Hepatocyte (in vitro differentiated cells): ENCODE results near the gene PYDC2. TPM values are rescaled to one million over a fixed set of nuclear protein-coding genes. Genes with fewer than 3 reads are reported as not detected.

Source experiments
- DNase-seq: peaks from one replicate; pipeline ENCODE4 v3.0.0-alpha.2; 2016; ENCODE audit warnings: low spot score
- H2AFZ ChIP-seq: fragments of 200-600 bp; sonication (generic); 2 replicates; pipeline ENCODE4 v1.6.0; 2016; ENCODE audit warnings: antibody characterized with exemption, mild to moderate bottlenecking
- H3K27ac ChIP-seq: fragments of 200-600 bp; sonication (generic); 2 replicates; pipeline ENCODE4 v1.5.1; 2016; ENCODE audit warnings: mild to moderate bottlenecking
- H3K27me3 ChIP-seq: fragments of 200-600 bp; sonication (generic); 2 replicates; pipeline ENCODE4 v1.6.1; 2016
- H3K36me3 ChIP-seq: fragments of 200-600 bp; sonication (generic); replicated peaks from 2 replicates; pipeline ENCODE4 v1.5.1; 2016; ENCODE audit warnings: low read depth; ENCODE audit not compliant: insufficient read depth
- H3K4me1 ChIP-seq: fragments of 200-600 bp; sonication (generic); 2 replicates; pipeline ENCODE4 v1.5.1; 2016; ENCODE audit warnings: mild to moderate bottlenecking, moderate library complexity; ENCODE audit not compliant: insufficient read depth
- H3K4me2 ChIP-seq: fragments of 200-600 bp; sonication (generic); 2 replicates; pipeline ENCODE4 v1.6.0; 2016
- H3K4me3 ChIP-seq: fragments of 200-600 bp; sonication (generic); 2 replicates; pipeline ENCODE4 v1.5.1; 2016; ENCODE audit warnings: mild to moderate bottlenecking
- H3K79me2 ChIP-seq: fragments of 200-600 bp; sonication (generic); 2 replicates; pipeline ENCODE4 v1.6.0; 2017; ENCODE audit warnings: mild to moderate bottlenecking
- H3K9me2 ChIP-seq: fragments of 200-600 bp; sonication (generic); replicated peaks from 2 replicates; pipeline ENCODE4 v1.6.0; 2017; ENCODE audit warnings: mild to moderate bottlenecking; ENCODE audit not compliant: insufficient read depth
- H3K9me3 ChIP-seq: fragments of 200-600 bp; sonication (generic); 2 replicates; pipeline ENCODE4 v1.5.1; 2016; ENCODE audit warnings: low read depth, mild to moderate bottlenecking
- H4K20me1 ChIP-seq: fragments of 200-600 bp; sonication (generic); 2 replicates; pipeline ENCODE4 v1.6.0; 2016; ENCODE audit warnings: mild to moderate bottlenecking; ENCODE audit not compliant: insufficient read depth, poor library complexity, severe bottlenecking
- EZH2 ChIP-seq: fragments of 200-600 bp; sonication (generic); IDR thresholded peaks from 2 replicates; pipeline ENCODE4 v1.6.1; 2016; ENCODE audit warnings: antibody characterized with exemption, mild to moderate bottlenecking, borderline replicate concordance
- EZH2phosphoT487 ChIP-seq: fragments of 200-600 bp; sonication (generic); IDR thresholded peaks from one replicate; pipeline ENCODE4 v1.6.1; 2018; ENCODE audit warnings: antibody characterized with exemption, mild to moderate bottlenecking, low read depth, moderate library complexity; ENCODE audit not compliant: unreplicated experiment, severe bottlenecking
- WGBS: methylation state at CpG from one replicate; pipeline ENCODE4 v1.1.6; 2016; ENCODE audit warnings: low lambda C conversion rate; ENCODE audit errors: missing lambda C conversion rate; 5-methylcytosine and 5-hydroxymethylcytosine counted together
- polyA plus RNA-seq: library from polyadenylated mRNA; unstranded; fragments of >200 nt; fragmentation: Nextera tagmentation; extraction: Ambion mirVana; gene quantifications from 2 replicates; pipeline ENCODE4 v1.2.1, GENCODE V29; 2016
- total RNA-seq: library from RNA; depleted of rRNA; stranded (reverse); fragments of >200 nt; gene quantifications from 2 replicates; pipeline ENCODE4 v1.2.3, GENCODE V29; 2014
- TF ChIP-seq, protein P1 (sequence below): fragments of 200-600 bp; sonication (generic); IDR thresholded peaks from 2 replicates; pipeline ENCODE4 v1.5.1; 2016; ENCODE audit warnings: antibody characterized with exemption, mild to moderate bottlenecking; ENCODE audit not compliant: poor library complexity

The PYDC2 gene
- total and polyA plus RNA-seq, 2 experiments from 2014 or later = not detected

DNA sequence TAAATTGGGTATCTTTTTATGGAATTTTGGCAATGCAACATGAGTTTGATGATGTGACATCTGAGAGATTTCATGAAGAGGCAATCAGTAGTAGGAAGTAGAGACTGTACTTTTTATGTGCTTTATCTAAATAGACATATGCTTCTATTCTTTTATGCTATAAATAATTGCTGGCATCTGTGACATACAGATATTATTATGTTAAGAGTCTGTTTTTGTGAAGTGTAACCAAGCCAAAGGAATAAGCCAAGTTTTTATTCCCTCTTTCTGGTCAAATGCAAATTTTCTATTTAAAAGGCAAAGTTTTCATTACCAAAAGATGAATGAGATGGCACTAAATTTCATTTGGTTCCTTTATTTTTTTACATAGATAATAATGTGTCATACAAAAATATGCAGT is 32.4 kb downstream of the PYDC2 start:
- DNase-seq = no peak
- Histone ChIP-seq H3K27ac (no peak overlapping the region), H3K36me3 (no peaks in the 10 kb centered on the region), H3K9me2 (no peaks in the 10 kb centered on the region), H3K4me2 (no peak overlapping the region), H4K20me1 (no peaks in the 10 kb centered on the region), H2AFZ (no peak overlapping the region), H3K4me1 (no peaks in the 10 kb centered on the region), H3K4me3 (no peak overlapping the region), H3K79me2 (no peaks in the 10 kb centered on the region), H3K27me3 (no peaks in the 10 kb centered on the region), H3K9me3 (no peaks in the 10 kb centered on the region)
- TF ChIP-seq, protein P1, sequence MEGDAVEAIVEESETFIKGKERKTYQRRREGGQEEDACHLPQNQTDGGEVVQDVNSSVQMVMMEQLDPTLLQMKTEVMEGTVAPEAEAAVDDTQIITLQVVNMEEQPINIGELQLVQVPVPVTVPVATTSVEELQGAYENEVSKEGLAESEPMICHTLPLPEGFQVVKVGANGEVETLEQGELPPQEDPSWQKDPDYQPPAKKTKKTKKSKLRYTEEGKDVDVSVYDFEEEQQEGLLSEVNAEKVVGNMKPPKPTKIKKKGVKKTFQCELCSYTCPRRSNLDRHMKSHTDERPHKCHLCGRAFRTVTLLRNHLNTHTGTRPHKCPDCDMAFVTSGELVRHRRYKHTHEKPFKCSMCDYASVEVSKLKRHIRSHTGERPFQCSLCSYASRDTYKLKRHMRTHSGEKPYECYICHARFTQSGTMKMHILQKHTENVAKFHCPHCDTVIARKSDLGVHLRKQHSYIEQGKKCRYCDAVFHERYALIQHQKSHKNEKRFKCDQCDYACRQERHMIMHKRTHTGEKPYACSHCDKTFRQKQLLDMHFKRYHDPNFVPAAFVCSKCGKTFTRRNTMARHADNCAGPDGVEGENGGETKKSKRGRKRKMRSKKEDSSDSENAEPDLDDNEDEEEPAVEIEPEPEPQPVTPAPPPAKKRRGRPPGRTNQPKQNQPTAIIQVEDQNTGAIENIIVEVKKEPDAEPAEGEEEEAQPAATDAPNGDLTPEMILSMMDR = no peak
- TF ChIP-seq EZH2phosphoT487 (no peak), EZH2 (no peak)

DNA sequence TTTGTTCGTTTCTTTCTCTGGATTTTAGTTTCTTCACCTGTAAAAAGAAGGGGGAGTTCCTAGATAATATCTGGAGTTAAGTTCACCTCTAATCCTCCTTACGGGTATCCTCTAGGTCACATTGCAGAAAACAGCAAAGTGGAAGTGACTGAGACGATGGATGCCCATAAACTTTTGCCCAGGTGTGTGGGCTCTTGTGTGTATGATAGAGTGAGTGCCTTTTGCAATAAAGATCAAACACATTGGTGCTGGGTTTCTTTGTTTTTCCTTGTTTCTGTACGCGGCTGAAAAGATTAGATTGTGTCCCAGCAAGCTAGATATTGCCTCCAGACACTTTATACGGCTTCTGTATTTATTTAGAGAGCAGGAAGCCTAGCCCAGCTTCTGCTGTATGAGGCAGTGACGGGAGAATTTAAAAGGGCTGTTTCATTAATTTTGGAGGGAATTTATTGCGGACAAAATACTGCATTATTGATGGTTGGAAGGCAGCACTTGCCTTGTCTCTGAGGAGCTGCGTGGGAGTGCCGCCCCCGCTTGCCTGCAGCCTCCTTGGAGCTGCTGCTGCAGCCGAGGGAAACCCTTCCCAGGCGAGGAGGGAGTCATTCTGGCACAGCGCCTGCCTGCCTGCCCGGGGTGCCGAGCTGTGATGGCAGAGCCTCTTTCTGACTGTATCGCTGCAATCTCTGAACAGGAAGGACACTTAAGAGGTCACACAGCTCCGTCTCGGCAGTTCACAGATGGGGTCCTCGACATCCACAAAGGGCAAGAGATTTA is 38.5 kb downstream of the PYDC2 start:
- Histone ChIP-seq H4K20me1 (no peaks in the 10 kb centered on the region), H2AFZ (peak overlapping the region; percentile 29), H3K9me2 (no peaks in the 10 kb centered on the region), H3K9me3 (no peaks in the 10 kb centered on the region), H3K79me2 (no peaks in the 10 kb centered on the region), H3K27me3 (peaks cover 3% of the 10 kb centered on the region), H3K4me1 (peaks cover 3% of the 10 kb centered on the region), H3K27ac (no peak overlapping the region), H3K4me3 (no peak overlapping the region), H3K36me3 (no peaks in the 10 kb centered on the region), H3K4me2 (peak overlapping the region; percentile 67)
- TF ChIP-seq EZH2phosphoT487 (no peak), EZH2 (no peak)
- TF ChIP-seq, protein P1 = no peak
- 39% methylated on average over 20 of the region's 20 CpGs for WGBS
- peak; percentile 35 for DNase-seq

DNA sequence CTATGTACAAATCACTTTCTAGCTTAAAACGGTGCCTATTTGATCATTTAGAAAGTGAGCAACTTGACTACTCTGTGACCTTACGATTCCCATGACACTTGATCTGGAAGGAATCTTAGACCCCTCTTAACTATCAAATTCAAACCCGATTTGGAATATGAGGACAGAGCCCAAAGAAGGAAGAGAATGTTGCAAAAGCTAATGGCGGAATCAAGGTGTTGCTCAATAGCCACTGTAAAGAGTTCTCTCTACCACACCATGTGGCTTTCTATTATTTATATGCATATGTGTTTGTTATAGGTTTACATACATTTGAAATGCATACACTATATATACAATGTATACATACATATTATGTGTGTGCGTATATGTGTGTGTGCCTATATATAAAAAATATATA is 39.9 kb downstream of the PYDC2 start:
- DNase-seq = no peak
- no peaks in the 10 kb centered on the region for H3K36me3 ChIP-seq
- 92% methylated on average over 5 of the region's 5 CpGs for WGBS

More for the DNA sequence above, 39.9 kb downstream of the PYDC2 start:
- peaks cover 3% of the 10 kb centered on the region for H3K27me3 ChIP-seq
- no peaks in the 10 kb centered on the region for H3K9me3 ChIP-seq
- H3K4me2 ChIP-seq = no peak overlapping the region
- no peak overlapping the region for H2AFZ ChIP-seq
- no peaks in the 10 kb centered on the region for H3K9me2 ChIP-seq
- no peak overlapping the region for H3K4me3 ChIP-seq
- H3K4me1 ChIP-seq = peaks cover 3% of the 10 kb centered on the region
- TF ChIP-seq, protein P1 = no peak
- TF ChIP-seq EZH2 (no peak), EZH2phosphoT487 (no peak)
- H4K20me1 ChIP-seq = no peaks in the 10 kb centered on the region
- H3K27ac ChIP-seq = no peak overlapping the region
- H3K79me2 ChIP-seq = no peaks in the 10 kb centered on the region
